B cell (primary cell): ENCODE measurements around the gene KRTAP10-9. TPM values are rescaled to one million over a fixed set of nuclear protein-coding genes. Genes with fewer than 3 reads are reported as not detected.

Experiments
- ATAC-seq: fragments of 200-7000 bp; cut with Tn5 transposase; one replicate; pipeline ENCODE4 v1.10.0; 2021; ENCODE audit warnings: low read depth, mild to moderate bottlenecking, moderate number of reproducible peaks, moderate library complexity
- CTCF ChIA-PET: fragments of 350-600 bp; sonication (Branson Sonifier 250); formaldehyde crosslinking; loops from one replicate; lab custom pipeline; 2021; ENCODE audit warnings: antibody characterized with exemption, inconsistent platforms; lab: Charles Lee
- POLR2A ChIA-PET: fragments of 350-600 bp; sonication (Branson Sonifier 250); formaldehyde crosslinking; loops from one replicate; lab custom pipeline; 2021; ENCODE audit warnings: antibody characterized with exemption; lab: Charles Lee
- DNase-seq: peaks from one replicate; pipeline ENCODE4 v3.0.0; 2013
- H2AFZ ChIP-seq: 2 replicates; pipeline ENCODE4 v1.6.1; 2012; ENCODE audit warnings: mild to moderate bottlenecking, low read depth, low read length; ENCODE audit not compliant: insufficient read depth, poor library complexity, severe bottlenecking
- H3K27ac ChIP-seq, 2 donors: 1 replicate in 1 of 2; 2 replicates in 1 of 2; pipeline ENCODE4 v1.5.1; 2012 to 2013; ENCODE audit warnings: low read length in 2 of 2, mild to moderate bottlenecking in 2 of 2, moderate library complexity in 1 of 2
- H3K27me3 ChIP-seq, 4 experiments: fragments of 200-600 bp in 1 of 4; sonication (generic) in 1 of 4; replicated peaks in 1 of 4; 1 replicate in 2 of 4; 2 replicates in 2 of 4; pipeline versions ENCODE4 v1.6.1 to v1.7.0; 2013 to 2016; ENCODE audit warnings: low read length in 3 of 4, mild to moderate bottlenecking in 2 of 4, mixed read lengths in 1 of 4, moderate library complexity in 1 of 4; ENCODE audit not compliant: insufficient read depth in 4 of 4, control insufficient read depth in 3 of 4; ENCODE audit errors: control extremely low read depth in 1 of 4
- H3K36me3 ChIP-seq, 2 experiments: replicated peaks in 1 of 2; 1 replicate in 1 of 2; 2 replicates in 1 of 2; pipeline versions ENCODE4 v1.6.1 to v1.7.1; 2013; ENCODE audit warnings: low read length in 1 of 2; ENCODE audit not compliant: insufficient read depth in 2 of 2, control insufficient read depth in 1 of 2; ENCODE audit errors: control extremely low read depth in 1 of 2, extremely low read depth in 1 of 2
- H3K4me1 ChIP-seq, 2 donors: fragments of 200-600 bp in 1 of 2; sonication (generic) in 1 of 2; 1 replicate in 1 of 2; 2 replicates in 1 of 2; pipeline versions ENCODE4 v1.5.1 to v1.6.1; 2013 to 2017; ENCODE audit warnings: low read length in 2 of 2; ENCODE audit not compliant: control insufficient read depth in 2 of 2, insufficient read depth in 2 of 2
- H3K4me2 ChIP-seq: replicated peaks from 2 replicates; pipeline ENCODE3; 2012; ENCODE audit warnings: mild to moderate bottlenecking, low read depth, low read length; ENCODE audit not compliant: poor library complexity, severe bottlenecking
- H3K4me3 ChIP-seq, 5 experiments: fragments of 200-600 bp in 1 of 5; sonication (generic) in 1 of 5; 1 replicate in 3 of 5; 2 replicates in 2 of 5; pipeline versions ENCODE4 v1.5.1 to v1.7.0; 2011 to 2016; ENCODE audit warnings: low read length in 4 of 5, mild to moderate bottlenecking in 4 of 5, low read depth in 2 of 5, control low read depth in 1 of 5, moderate library complexity in 1 of 5; ENCODE audit not compliant: insufficient read depth in 1 of 5; ENCODE audit errors: control extremely low read depth in 1 of 5, extremely low read depth in 1 of 5
- H3K79me2 ChIP-seq: fragments of 200-600 bp; sonication (generic); one replicate; pipeline ENCODE4 v1.6.0; 2016; ENCODE audit warnings: low read length; ENCODE audit not compliant: control insufficient read depth, insufficient read depth
- H3K9ac ChIP-seq: fragments of 200-600 bp; sonication (generic); 2 replicates; pipeline ENCODE4 v1.6.1; 2017; ENCODE audit warnings: mild to moderate bottlenecking, low read length, moderate library complexity
- H3K9me3 ChIP-seq, 3 donors: one replicate each; pipeline versions ENCODE4 v1.6.1 to v1.7.1; 2013; ENCODE audit warnings: low read length in 2 of 3; ENCODE audit not compliant: control insufficient read depth in 2 of 3, insufficient read depth in 1 of 3; ENCODE audit errors: control extremely low read depth in 1 of 3
- H4K20me1 ChIP-seq: 2 replicates; pipeline ENCODE4 v1.6.0; 2012; ENCODE audit warnings: mild to moderate bottlenecking, low read length; ENCODE audit not compliant: insufficient read depth, control insufficient read depth, poor library complexity, severe bottlenecking
- H3K27ac Mint-ChIP-seq: one replicate; pipeline ENCODE4 v1.8.0; 2021; ENCODE audit warnings: mixed read lengths
- H3K27me3 Mint-ChIP-seq: one replicate; pipeline ENCODE4 v1.8.0; 2021; ENCODE audit warnings: mixed read lengths
- H3K4me1 Mint-ChIP-seq: one replicate; pipeline ENCODE4 v1.8.0; 2021; ENCODE audit warnings: mixed read lengths
- H3K4me3 Mint-ChIP-seq: one replicate; pipeline ENCODE4 v1.8.0; 2021; ENCODE audit warnings: mixed read lengths
- H3K9me3 Mint-ChIP-seq: one replicate; pipeline ENCODE4 v1.8.0; 2022; ENCODE audit warnings: mixed read lengths; ENCODE audit not compliant: insufficient read depth
- CTCF ChIP-seq: fragments of 200-600 bp; IDR thresholded peaks from one replicate; pipeline ENCODE4 v1.8.0; 2022; ENCODE audit warnings: antibody characterized with exemption, mild to moderate bottlenecking
- EZH2 ChIP-seq: IDR thresholded peaks from 2 replicates; pipeline ENCODE4 v1.6.1; 2012; ENCODE audit warnings: borderline replicate concordance, low read depth, mild to moderate bottlenecking, moderate library complexity, low read length; ENCODE audit not compliant: insufficient read depth, poor library complexity, severe bottlenecking
- WGBS: methylation state at CpG from one replicate; pipeline ENCODE4 v1.1.5; 2013; ENCODE audit warnings: missing lambda C conversion rate; ENCODE audit not compliant: insufficient coverage; 5-methylcytosine and 5-hydroxymethylcytosine counted together
- intact Hi-C: fragments of 100-400 bp; cut with micrococcal nuclease; formaldehyde crosslinking; loops from one replicate; pipeline ENCODE4 v1.10.0; 2022
- polyA plus RNA-seq: library from polyadenylated mRNA; depleted of rRNA; stranded (reverse); fragments of >200 nt; gene quantifications from 2 replicates; pipeline ENCODE4 v1.2.3, GENCODE V29; 2012
- total RNA-seq, 2 donors: library from RNA; stranded (reverse); fragments of 120-200 nt in 1 of 2; gene quantifications; 1 replicate in 1 of 2; 2 replicates in 1 of 2; pipeline versions ENCODE4 v1.2.3 to v1.2.4, GENCODE V29; 2013 to 2022

Gene KRTAP10-9
- total and polyA plus RNA-seq, 2 donors (not counting 1 experiment from before 2014, with no cell fraction given), result not detected

GRCh38 chr21:44664691-44665090 lies 37.8 kb downstream of the KRTAP10-9 start:
- Histone ChIP-seq H3K4me2 (no peak overlapping the region), H3K27ac (no peak overlapping the region), H3K9ac (no peak overlapping the region), H3K79me2 (no peaks in the 10 kb centered on the region), H2AFZ (no peak overlapping the region), H4K20me1 (no peaks in the 10 kb centered on the region), H3K9me3 (peaks cover 0 to 10% (median 0%) of the 10 kb centered on the region in 3 donors), H3K4me3 (no peak overlapping the region), H3K27me3 (peaks cover 0 to 6% (median 0%) of the 10 kb centered on the region in 4 experiments), H3K36me3 (no peaks in the 10 kb centered on the region), H3K4me1 (no peaks in the 10 kb centered on the region)
- peaks cover 5% of the 10 kb centered on the region for H3K9me3 Mint-ChIP-seq
- DNase-seq, result no peak
- H3K4me3 Mint-ChIP-seq, result no peak overlapping the region
- intact Hi-C loops, result no loop called here
- 100% methylated on average over 2 of the region's 5 CpGs for WGBS
- no peaks in the 10 kb centered on the region for H3K4me1 Mint-ChIP-seq
- no peak for ATAC-seq
- ChIA-PET POLR2A (no interaction called here), CTCF (no interaction called here)
- H3K27ac Mint-ChIP-seq, result no peak overlapping the region
- TF ChIP-seq EZH2 (no peak), CTCF (no peak)
- peaks cover 43% of the 10 kb centered on the region for H3K27me3 Mint-ChIP-seq

- Mint-ChIP-seq H3K4me1 (no peaks in the 10 kb centered on the region), H3K4me3 (no peak within 1 kb of the TSS), H3K9me3 (peaks cover 8% of the 10 kb centered on the region), H3K27ac (no peak within 1 kb of the TSS), H3K27me3 (peaks cover 38% of the 10 kb centered on the region)
- Histone ChIP-seq H3K9ac (no peak within 1 kb of the TSS), H3K4me3 (no peak within 1 kb of the TSS), H3K27ac (no peak within 1 kb of the TSS), H3K4me1 (no peaks in the 10 kb centered on the region), H2AFZ (no peak within 1 kb of the TSS), H3K36me3 (no peaks in the 10 kb centered on the region), H3K4me2 (no peak within 1 kb of the TSS), H4K20me1 (no peaks in the 10 kb centered on the region), H3K79me2 (no peaks in the 10 kb centered on the region), H3K9me3 (peaks cover 0 to 26% (median 6%) of the 10 kb centered on the region in 3 donors), H3K27me3 (peaks cover 0 to 19% (median 0%) of the 10 kb centered on the region in 4 experiments)
- CTCF ChIA-PET, result no interaction called here
- POLR2A ChIA-PET, result no interaction called here
- no peak for TF ChIP-seq EZH2
- ATAC-seq, result no peak
- no peak for DNase-seq
- WGBS, result 75% methylated on average over 17 of the region's 19 CpGs
- intact Hi-C loops, result no loop called here
These were observed 39.8 kb downstream of the KRTAP10-9 start, which contains the start of gene KRTAP12-2 for GRCh38 chr21:44666401-44667320. Gene KRTAP12-2, minus strand, starts transcription at chr21:44666927. Its CDS starts 41 bp downstream, at chr21:44666886.
